ENCODE data around the gene ABCA1. TPM values are rescaled to one million over a fixed set of nuclear protein-coding genes. Genes with fewer than 3 reads are reported as not detected.

ABCA1 gene
- total RNA-seq, 1 experiment from 2014 or later = 0.76 TPM

DNA sequence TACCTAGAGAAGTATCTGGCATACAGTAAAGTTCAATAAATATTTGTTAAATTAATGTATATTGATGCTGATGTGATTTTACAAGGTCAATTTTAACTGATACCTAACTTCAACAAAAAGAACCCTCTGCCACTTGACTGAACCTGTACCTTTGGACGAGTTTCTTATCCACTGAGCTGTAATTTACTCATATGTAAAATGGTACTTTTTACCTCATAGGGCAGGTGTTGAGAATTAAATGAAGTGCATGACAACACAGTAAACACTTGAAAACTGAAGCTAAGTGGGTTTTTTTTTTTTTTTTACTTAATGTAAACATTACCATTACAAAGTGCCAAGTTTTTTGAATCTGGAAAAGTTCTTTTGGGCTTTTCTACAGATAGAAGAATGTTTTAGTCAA is 148.6 kb downstream of the ABCA1 start:
- intact Hi-C loops (cut with micrococcal nuclease; ENCODE audit: unreplicated experiment) = no loop called here
- peaks cover 10% of the 10 kb centered on the region for H3K27me3 Mint-ChIP-seq (ENCODE audit: unreplicated experiment)
- DNase-seq = no peak
- no peaks in the 10 kb centered on the region for H3K9me3 Mint-ChIP-seq (ENCODE audit: low read depth, unreplicated experiment)
- H3K4me3 Mint-ChIP-seq (ENCODE audit: low read depth, unreplicated experiment) = no peak overlapping the region
- no peaks in the 10 kb centered on the region for H3K36me3 Mint-ChIP-seq (ENCODE audit: insufficient read depth, unreplicated experiment)
- CTCF ChIA-PET = no interaction called here
- no TSS peak for BruUV-seq (replicated peaks)
- no peak overlapping the region for H3K27ac Mint-ChIP-seq (ENCODE audit: unreplicated experiment)
- TF ChIP-seq, protein P1, sequence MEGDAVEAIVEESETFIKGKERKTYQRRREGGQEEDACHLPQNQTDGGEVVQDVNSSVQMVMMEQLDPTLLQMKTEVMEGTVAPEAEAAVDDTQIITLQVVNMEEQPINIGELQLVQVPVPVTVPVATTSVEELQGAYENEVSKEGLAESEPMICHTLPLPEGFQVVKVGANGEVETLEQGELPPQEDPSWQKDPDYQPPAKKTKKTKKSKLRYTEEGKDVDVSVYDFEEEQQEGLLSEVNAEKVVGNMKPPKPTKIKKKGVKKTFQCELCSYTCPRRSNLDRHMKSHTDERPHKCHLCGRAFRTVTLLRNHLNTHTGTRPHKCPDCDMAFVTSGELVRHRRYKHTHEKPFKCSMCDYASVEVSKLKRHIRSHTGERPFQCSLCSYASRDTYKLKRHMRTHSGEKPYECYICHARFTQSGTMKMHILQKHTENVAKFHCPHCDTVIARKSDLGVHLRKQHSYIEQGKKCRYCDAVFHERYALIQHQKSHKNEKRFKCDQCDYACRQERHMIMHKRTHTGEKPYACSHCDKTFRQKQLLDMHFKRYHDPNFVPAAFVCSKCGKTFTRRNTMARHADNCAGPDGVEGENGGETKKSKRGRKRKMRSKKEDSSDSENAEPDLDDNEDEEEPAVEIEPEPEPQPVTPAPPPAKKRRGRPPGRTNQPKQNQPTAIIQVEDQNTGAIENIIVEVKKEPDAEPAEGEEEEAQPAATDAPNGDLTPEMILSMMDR (IDR thresholded peaks at IDR 0.05; ENCODE audit: unreplicated experiment) = no peak
- no peaks in the 10 kb centered on the region for H3K4me1 Mint-ChIP-seq (ENCODE audit: low read depth, unreplicated experiment)

DNA sequence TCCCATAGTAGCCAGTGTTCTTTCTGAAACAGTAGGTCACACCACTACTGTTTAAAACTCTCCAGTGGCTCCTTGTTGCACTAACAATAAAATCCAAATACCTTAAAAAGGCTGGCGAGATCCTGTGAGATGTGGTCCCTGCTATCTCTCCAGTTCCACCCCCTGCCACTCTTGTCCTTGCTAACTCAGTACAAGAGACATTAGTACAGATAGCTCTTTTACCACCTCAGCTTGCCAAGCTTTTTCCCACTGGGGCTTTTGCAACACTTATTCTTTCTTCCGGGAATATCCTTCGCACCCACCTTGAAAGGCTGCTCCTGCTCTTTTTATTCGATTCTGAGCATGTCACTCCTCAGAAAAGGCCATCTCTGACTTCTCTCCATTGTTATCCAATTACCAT is 149.2 kb downstream of the ABCA1 start:
- no peaks in the 10 kb centered on the region for H3K4me1 Mint-ChIP-seq (ENCODE audit: low read depth, unreplicated experiment)
- intact Hi-C loops (cut with micrococcal nuclease; ENCODE audit: unreplicated experiment) = no loop called here
- peaks cover 10% of the 10 kb centered on the region for H3K27me3 Mint-ChIP-seq (ENCODE audit: unreplicated experiment)
- TF ChIP-seq, protein P1 (IDR thresholded peaks at IDR 0.05; ENCODE audit: unreplicated experiment) = no peak
- BruUV-seq (replicated peaks) = no TSS peak
- CTCF ChIA-PET = no interaction called here
- H3K4me3 Mint-ChIP-seq (ENCODE audit: low read depth, unreplicated experiment) = no peak overlapping the region
- H3K36me3 Mint-ChIP-seq (ENCODE audit: insufficient read depth, unreplicated experiment) = no peaks in the 10 kb centered on the region
- DNase-seq = no peak
- no peaks in the 10 kb centered on the region for H3K9me3 Mint-ChIP-seq (ENCODE audit: low read depth, unreplicated experiment)
- no peak overlapping the region for H3K27ac Mint-ChIP-seq (ENCODE audit: unreplicated experiment)

DNA sequence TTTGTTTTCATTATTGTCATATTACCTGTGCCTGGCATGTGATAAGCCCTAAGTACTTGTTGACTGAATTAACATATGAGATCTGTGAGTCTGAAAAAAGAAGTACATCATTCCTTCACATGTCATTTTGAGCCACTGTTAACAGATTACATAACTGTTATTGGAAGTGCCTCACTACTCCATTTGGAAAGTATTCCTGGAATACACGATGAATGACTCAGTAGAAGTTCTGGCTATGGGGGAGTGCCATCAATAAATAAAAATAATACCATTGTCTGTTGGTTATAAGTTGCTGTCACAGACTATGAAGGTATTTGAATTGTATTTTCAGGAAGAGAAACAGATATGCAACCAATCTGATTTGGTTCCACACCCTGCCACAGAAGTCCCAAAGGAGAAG is 151.2 kb downstream of the ABCA1 start:
- TF ChIP-seq, protein P1 (IDR thresholded peaks at IDR 0.05; ENCODE audit: unreplicated experiment) = no peak
- DNase-seq = no peak
- Mint-ChIP-seq H3K27ac (ENCODE audit: unreplicated experiment) (no peak overlapping the region), H3K4me3 (ENCODE audit: low read depth, unreplicated experiment) (no peak overlapping the region), H3K36me3 (ENCODE audit: insufficient read depth, unreplicated experiment) (no peaks in the 10 kb centered on the region), H3K9me3 (ENCODE audit: low read depth, unreplicated experiment) (no peaks in the 10 kb centered on the region), H3K4me1 (ENCODE audit: low read depth, unreplicated experiment) (no peaks in the 10 kb centered on the region), H3K27me3 (ENCODE audit: unreplicated experiment) (peaks cover 10% of the 10 kb centered on the region)
- CTCF ChIA-PET = no interaction called here
- intact Hi-C loops (cut with micrococcal nuclease; ENCODE audit: unreplicated experiment) = no loop called here
- no TSS peak for BruUV-seq (replicated peaks)

GRCh38 chr9:104775976-104776375 is 152.0 kb downstream of the ABCA1 start:
- Mint-ChIP-seq H3K9me3 (ENCODE audit: low read depth, unreplicated experiment) (no peaks in the 10 kb centered on the region), H3K36me3 (ENCODE audit: insufficient read depth, unreplicated experiment) (no peaks in the 10 kb centered on the region), H3K4me1 (ENCODE audit: low read depth, unreplicated experiment) (no peaks in the 10 kb centered on the region), H3K4me3 (ENCODE audit: low read depth, unreplicated experiment) (no peak overlapping the region), H3K27ac (ENCODE audit: unreplicated experiment) (no peak overlapping the region), H3K27me3 (ENCODE audit: unreplicated experiment) (peaks cover 10% of the 10 kb centered on the region)
- no TSS peak for BruUV-seq (replicated peaks)
- TF ChIP-seq, protein P1 (IDR thresholded peaks at IDR 0.05; ENCODE audit: unreplicated experiment) = no peak
- DNase-seq = no peak
- CTCF ChIA-PET = no interaction called here
- intact Hi-C loops (cut with micrococcal nuclease; ENCODE audit: unreplicated experiment) = no loop called here

- Mint-ChIP-seq H3K4me3 (ENCODE audit: low read depth, unreplicated experiment) (no peak overlapping the region), H3K36me3 (ENCODE audit: insufficient read depth, unreplicated experiment) (no peaks in the 10 kb centered on the region), H3K9me3 (ENCODE audit: low read depth, unreplicated experiment) (no peaks in the 10 kb centered on the region), H3K4me1 (ENCODE audit: low read depth, unreplicated experiment) (no peaks in the 10 kb centered on the region), H3K27me3 (ENCODE audit: unreplicated experiment) (peaks cover 10% of the 10 kb centered on the region), H3K27ac (ENCODE audit: unreplicated experiment) (no peak overlapping the region)
- CTCF ChIA-PET = no interaction called here
- TF ChIP-seq, protein P1 (IDR thresholded peaks at IDR 0.05; ENCODE audit: unreplicated experiment) = no peak
- intact Hi-C loops (cut with micrococcal nuclease; ENCODE audit: unreplicated experiment) = no loop called here
- no peak for DNase-seq
- BruUV-seq (replicated peaks) = no TSS peak
Observed at GRCh38 chr9:104775574-104775936, 152.4 kb downstream of the ABCA1 start.

Measured in Calu3 (cell line).